Activated naive CD4-positive, alpha-beta T cell treated with Interleukin-2 at 50 U/mL for 16 hours (primary cell): Measurements from ENCODE around the gene LPAR2.
A peak's percentile ranks its signal among the peaks of the same experiment; 100 is the strongest.
"Not testable (repeated sequence)": the region's sequence is repeated elsewhere in the genome, so short reads cannot be mapped to it uniquely, and the experiment has no call there.

ENCODE experiments used
- DNase-seq: peaks from one replicate; pipeline ENCODE4 v3.0.0-alpha.2; 2020

Gene LPAR2

DNA sequence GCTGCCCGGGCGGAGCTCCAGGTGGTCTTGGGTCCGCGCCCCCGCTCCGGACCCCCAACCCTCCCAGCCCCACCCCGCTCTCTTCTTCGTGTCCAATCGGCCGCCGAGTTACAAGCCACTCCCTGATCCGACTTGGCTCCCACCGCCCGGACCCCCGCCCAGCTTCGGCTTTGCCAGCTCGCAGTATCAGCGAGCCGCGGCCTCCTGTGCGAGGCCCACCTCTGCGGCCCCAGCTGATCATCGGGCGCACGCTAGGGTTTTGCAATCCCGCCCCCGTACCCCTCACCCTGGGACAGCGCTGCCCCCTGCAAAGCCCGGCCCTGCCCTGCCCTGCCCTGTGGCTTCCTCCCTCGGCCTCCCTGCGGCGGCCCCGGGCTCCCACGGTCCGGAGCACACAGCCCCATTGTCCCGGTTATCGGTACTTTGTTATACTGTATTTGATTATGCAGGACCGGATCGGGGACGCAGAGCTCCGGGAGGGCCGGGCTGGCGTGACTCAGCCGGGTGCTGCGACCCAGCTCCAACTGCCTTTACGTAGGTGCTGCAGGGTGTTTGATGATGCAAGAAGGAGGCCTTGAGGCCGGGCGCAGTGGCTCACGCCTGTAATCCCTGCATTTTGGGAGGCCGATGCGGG, 598 bp upstream of the LPAR2 start:
- DNase-seq: peak; percentile 53

DNA sequence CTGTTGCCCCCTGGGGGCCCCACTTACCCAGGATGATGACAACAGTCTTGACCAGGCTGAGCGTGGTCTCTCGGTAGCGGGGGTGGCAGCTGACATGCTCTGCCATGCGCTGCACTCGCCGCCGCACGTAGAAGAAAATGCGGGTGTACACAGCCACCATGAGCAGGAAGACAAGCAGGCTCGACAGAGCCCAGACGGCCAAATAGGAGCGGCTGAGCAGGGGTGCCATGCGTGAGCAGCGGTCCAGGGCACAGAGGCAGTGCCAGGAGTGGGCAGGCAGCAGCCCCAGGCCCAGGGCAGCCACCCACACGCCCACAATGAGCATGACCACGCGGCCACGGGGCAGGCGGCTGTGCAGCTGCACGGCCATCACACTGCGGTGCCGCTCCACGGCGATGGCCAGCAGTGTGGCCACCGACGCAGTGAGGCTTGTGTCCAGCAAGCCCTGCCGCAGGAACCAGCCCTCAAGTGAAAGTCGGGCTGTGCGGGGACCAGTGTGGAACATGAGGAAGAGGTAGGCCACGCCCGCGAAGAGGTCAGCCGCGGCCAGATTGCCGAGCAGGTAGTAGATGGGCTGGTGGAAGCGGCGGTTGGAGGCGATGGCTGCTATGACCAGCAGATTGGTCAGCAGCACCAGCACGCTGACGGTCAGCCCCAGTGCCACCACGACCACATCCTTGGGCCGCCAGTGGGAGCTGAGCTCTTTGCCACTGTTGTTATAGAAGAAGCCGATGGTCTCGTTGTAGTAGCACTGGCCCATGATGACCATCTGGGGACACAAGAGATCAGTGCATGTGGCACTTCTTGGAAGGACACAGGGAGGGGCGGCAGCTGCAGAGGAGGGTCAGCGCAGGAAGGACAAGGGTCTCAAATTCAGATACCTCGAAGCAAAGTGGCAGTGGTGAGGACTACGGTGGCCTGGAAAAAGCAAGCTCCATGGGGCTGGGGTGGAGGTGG, 1.2 kb downstream of the LPAR2 start:
- no peak for DNase-seq

DNA sequence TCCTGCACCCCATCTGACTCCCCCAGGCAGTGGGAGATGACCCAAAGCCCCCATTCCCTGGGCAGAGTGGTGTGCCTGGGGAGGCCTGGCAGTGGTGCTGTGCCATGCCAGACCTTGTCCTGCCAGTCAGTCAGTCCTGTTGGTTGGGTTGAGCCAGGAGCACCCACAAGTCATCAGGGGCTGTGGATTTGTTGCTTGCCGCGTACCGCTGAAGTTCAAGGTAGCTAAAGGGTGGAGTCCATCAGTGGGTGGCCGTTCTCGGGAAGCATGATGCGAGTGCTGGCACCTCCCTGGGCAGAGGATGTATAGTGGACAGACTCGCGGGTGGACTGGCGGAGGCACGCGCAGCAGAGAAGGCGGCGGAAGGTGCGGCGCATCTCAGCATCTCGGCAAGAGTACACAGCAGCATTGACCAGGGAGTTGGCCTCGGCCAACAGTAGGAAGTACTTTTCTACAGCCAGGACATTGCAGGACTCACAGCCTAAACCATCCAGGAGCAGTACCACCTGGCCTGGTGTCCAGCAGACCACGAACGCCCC, 3.9 kb downstream of the LPAR2 start:
- no peak for DNase-seq

DNA sequence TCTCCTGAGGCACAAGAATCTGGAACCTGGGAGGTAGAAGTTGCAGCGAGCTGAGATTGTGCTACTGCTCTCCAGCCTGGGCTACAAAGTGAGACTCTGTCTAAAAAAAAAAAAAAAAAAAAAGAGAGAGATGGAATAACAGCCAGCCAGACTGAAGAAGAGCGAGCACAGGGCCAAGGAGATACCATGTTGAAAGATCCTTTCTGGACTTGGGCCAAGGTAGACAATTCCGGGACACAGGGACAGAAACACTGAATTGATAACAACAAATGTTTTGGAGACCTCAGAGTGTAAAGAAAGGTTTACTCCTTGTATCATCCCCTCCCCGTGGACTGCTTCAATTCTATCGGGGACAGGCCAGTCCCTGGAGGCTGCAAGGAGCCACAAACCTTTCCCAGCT, 4.6 kb downstream of the LPAR2 start:
- DNase-seq: no peak

DNA sequence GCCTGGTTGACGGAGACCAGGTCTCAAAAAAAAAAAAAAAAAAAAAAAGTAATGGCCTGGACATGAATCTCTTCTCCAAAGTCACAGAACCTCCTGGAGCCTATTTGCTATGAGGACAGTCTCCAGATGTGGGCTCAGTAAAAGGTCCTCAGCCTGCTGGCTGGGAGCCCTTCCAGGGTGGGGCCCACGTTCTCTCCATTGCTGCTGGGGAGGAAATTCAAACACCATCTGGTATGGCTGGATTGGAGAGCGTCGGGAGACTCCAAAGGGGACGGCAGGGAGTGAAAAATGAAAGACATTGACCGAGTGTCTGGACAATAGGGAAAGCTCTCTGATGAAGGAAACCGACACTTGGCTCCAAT, 8.2 kb downstream of the LPAR2 start:
- no peak for DNase-seq

DNA sequence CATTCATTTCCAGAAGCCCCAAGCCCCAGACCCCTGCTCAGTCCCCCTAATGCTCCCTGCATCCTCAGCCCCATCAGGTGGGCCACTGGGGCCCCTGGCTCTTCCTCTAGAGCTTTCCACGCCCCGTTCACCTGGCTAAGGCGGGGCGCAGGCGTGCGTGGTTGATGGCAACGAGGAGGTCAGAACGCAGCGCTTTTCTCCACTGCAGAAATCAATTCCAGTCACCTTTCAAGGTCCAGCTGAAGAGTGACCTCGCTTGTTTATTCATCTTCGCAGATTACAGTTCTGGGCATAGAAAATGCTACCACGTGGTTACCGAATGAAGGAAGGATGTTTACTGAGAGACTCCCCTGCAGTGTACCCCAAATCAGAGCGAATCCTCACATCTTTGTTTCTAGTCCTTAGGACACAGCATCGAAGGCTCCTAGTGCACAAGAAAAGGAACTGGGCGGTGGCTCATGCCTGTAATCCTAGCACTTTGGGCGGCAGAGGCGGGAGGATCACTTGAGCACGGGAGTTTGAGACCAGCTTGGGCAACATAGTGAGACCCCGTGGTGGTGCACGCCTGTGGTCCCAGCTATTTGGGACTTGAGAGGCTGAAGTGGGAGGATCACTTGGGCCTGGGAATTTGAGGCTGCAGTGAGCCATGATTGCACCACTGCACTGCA, 8.7 kb downstream of the LPAR2 start:
- no peak for DNase-seq

DNA sequence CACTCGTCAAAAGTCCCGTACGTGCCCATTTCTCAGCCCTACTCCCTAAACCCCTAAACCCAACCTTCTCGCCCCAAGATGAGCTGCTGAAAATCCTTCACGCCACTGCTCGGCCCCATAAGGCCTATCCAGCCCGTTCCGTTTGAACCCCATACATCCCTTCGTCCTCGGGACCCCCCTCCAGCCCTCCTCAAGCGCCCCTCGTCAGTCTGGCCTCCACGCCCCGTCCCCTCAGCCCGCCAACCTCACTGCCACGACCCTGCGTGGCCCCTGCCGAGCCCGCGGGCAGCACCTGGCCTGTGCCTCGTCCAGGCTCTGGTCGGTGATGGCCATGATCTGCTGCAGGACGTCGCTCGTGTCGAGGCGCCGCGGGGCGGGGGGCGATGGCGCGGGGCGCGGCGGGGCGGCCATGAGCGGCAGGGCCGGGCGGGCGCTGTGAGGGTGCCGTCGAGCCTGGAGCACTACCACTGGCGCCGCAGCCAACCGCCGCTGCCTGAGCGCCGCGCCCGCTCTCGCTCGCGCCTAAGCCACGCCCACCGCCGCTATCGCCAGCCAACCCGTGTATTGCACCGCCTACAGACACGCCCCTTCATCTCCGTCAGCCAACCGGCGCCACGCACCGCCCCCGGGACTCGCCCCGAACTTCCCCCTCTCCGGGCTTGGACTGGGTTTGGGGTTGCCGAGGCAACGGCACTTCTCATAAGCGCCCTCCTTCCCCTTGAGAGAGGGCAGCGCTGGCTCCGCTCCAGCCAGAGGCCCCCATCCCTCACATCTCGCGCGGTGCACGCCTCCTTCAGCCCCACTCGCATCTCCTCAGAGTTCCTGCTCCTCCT, 9.6 kb downstream of the LPAR2 start, which contains the start of gene PBX4:
Gene PBX4 (minus strand): TSS at position 469 of the 833 bp plus-strand sequence. CDS start 58 bp downstream, at position 411.
- DNase-seq: peak; percentile 99

DNA sequence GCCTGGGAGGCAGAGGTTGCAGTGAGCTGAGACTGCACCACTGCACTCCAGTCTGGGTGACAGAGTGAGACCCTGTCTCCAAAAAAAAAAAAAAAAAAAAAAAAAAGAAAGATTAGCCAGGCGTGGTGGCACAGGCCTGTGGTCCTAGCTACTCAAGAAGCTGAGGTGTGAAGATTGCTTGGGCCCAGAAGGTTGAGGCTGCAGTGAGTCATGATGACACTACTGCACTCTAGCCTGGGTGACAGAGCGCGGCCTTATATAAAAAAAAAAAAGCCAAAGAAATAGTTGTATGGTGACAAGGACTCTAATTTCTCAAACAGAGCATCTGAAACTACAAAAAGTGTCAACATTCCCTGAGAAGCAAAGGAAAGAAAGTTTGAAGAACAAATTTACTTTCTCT, 12.9 kb downstream of the LPAR2 start:
- peak; percentile 48 for DNase-seq

DNA sequence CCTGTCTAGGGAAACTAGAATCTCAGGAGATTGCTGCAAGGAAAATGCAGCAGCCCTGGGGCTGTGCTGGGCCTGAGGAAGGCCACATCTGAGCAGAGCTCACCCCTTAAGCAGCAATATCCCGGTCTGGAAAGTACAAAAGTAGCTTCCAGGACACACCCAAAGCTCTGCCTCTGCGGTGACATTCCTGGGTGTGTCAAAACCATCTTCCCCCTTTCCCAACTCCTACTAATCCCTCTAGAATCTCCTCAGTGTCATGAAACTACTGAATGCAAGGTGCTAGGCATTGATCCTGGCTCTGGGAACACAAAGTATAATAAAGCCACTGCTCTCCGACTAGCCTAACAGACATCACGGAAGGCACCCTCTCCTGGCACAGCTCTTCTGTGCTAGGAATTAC, 14.5 kb downstream of the LPAR2 start:
- no peak for DNase-seq

DNA sequence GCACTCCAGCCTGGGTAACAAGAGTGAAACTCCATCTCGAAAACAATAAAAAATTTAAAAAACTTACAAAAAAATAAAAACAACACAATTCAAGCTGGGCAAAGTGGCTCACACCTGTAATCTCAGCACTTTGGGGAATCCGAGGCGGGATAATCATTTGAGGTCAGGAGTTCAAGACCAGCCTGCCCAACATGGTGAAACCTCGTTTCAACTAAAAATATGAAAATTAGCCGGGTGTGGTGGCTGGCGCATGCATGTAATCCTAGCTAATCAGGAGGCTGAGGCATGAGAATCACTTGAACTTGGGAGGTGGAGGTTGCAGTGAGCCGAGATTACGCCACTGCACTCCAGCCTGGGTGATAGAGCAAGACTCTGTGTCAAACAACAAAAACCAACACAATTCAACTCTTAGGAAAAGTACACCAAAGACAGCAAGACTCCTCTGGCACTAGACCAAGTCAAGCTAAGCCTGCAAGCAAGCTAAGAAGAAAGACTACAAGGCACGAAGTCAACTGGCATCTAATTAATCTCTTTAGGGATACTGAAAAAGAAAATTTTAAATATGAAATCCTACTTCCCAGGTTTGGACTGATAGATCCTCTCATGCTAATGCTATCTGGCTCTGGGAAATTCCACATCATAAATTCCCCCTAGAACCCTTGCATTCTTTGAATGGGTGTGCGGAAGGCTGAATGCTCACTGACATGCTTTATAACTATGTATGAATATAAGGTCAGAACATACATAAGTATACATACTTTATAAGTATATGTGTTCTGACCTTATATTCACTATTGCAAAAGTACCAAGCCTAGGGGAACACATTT, 17.4 kb downstream of the LPAR2 start:
- no peak for DNase-seq

DNA sequence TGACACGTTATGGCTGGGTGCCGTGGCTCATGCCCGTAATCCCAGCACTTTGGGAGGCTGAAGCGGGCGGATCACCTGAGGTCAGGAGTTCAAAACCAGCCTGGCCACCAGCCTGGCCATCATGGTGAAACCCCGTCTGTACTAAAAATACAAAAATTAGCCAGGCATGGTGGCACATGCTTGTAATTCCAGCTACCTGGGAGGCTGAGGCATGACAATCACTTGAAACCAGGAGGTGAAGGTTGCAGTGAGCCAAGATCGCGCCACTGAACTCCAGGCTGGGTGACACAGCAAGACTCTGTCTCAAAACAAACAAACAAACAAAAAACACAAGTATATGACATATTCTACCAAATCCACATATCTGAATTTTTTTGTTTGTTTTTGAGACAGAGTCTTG, 21.3 kb downstream of the LPAR2 start:
- not testable (repeated sequence) for DNase-seq

DNA sequence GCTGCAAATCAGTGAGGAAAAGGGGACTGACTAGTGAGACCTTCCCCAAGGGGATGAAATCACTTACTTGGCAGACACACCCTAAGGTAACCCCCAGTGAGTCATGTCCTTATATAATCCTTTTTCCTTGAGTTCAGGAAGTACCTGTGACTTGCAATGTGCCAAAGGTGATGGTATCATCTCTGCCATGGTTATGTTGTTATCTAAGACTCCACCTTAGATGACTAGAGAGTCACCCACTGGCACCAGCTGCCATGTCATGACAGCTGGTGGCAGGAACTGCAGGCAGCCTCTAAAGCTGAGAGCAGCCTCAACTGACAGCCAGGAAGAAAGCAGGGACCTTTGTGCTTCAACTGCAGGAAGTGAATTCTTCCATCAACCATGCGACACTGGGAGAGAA, 22.0 kb downstream of the LPAR2 start:
- peak; percentile 42 for DNase-seq

DNA sequence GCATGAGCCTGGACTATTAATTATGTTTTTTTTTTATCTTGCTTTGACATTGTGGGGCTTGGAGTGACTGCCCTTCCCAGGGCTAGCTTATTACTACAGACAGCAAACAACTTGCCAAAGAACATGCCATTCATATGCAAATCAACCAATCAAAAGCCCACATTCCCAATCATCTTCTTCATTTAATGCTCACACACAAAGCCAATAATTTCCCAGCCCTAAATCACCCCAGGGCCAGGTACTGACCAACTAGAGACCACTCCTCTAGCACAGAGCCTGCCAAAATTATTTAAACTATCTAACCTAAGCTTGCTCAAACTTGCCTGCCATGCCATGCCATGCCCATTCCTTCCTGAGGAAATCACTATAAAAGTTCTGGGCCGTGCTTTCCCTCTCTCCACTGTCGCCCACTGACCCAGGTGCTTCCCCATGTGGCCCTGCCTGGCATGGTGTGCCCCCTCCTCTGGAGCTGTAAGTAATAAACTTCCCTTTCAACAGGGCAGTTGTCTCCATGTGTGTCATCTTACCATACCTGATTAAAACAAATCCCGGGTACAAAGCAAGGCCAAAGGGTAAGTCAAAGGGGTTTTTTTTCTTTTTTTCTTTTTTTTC, 25.2 kb downstream of the LPAR2 start:
- DNase-seq: no peak

DNA sequence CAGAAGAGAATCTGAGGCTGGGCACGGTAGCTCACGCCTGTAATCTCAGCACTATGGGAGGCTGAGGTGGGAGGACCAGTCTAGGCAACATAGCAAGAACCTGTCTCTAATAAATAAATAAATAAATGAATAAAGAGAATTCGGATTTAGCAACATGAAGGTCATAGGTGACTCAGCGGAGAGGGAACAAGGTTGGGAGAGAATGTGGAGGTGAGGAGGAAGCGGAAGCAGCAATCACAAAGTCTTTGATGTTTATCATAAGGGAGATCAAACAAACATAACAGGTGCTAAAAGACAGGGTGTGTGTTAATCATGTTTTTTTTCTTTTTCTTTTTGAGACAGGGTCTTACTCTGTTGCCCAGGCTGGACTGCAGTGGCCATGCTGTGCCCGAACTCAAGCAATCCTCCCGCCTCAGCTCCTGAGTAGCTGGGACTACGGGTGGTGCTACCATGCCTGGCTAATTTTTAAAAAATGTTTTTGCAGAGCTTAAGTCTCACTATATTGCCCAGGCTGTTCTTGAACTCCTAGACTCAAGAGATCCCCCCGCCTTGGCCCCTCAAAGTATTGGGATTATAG, 25.8 kb downstream of the LPAR2 start:
- peak; percentile 26 for DNase-seq

DNA sequence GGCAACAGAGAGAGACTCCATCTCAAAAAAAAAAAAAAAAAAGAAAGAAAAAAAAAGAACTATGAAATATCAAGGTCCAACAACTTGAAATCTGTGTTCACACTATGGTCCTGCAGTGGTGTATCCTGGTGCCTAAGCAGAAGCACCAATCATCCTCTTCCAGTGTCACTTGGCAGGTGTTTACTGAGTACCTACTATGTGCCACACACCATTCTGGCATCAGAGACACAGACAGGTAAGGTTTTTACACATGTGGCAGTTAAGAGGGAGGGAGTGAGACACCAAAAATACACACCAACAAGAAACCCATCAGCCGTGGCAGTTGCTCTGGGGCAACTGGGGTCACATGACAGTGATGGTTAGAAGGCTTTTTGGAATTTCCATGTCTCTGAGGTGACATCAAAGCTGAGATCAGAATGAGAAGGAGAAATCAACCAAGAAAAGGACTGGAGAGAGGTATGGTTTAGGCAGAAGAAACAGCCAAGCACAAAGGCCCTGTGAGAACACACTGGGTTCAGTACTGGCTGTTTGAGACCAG, 27.2 kb downstream of the LPAR2 start:
- DNase-seq: no peak

DNA sequence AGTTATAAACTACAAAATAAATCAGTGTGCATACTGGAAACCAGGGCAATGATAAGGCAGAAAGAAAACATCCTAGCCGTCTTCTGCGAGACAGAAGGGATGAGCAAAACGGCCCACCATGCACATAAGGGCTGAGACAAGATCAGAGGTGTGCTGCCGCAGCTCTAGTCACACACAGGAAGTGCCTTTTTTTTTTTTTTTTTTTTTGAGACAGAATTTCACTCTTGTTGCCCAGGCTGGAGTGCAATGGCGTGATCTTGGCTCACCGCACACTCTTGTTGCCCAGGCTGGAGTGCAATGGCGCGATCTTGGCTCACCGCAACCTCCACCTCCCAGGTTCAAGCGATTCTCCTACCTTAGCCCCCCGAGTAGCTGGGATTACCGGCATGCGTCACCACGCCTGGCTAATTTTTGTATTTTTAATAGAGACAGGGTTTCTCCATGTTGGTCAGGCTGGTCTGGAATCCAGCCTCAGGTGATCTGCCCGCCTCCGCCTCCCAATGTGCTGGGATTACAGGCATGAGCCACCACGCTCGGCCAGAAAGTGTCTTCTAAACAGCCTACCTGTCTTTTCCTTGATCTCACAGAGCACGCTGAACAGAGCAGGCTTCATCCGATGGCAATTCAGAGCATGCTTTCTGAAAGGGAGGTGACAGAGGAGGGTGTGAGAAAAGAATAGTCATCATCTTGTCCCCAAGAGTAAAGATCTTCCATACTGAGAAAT, 29.1 kb downstream of the LPAR2 start:
- DNase-seq: peak; percentile 63

DNA sequence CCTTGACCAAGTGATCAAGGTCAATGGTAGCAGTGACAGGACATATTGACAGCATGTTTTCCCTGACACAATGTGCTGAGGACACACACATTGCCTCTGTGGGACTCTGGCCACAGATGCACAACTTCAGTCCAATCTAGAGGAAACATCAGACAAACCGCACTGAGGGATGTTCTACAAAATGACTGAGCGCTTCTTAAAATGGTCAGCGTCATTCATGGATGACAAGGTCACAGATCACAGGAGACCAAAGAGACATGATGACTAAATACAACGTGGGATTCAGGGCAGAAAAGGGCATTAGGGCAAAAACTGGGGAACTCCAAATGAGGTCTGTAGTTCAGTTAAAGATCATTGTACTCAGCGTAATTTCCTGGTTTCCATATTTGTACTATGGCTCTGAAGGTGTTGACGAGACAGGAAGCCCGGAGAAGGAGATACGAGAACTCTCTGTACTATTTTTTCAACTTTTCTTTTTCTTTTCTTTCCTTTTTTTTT, 30.2 kb downstream of the LPAR2 start:
- DNase-seq: peak; percentile 58

DNA sequence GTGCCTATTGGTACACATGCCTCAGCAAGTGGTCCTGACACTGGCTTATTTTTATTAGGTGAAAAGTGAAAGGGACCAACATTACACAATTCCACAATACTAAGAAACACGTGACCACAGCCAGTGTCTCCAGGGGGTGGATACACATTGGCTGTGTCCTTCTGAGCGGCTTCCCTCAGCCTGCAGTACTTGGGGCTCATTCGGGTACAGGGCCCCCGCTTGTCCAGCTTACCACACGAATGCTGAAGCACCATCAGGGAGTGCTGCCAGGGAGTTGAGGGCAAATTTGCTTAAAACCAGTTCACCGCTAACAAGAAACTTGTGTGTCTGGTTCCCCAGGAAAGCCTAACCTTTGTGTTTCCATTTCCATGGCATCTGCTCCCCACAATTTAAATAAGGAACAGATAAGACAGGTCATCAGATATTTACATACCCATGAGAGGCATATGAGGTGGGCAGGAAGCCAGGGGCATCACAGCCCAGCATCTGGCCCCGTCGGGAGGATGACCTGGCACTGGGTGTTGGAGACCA, 32.8 kb downstream of the LPAR2 start:
- DNase-seq: no peak

DNA sequence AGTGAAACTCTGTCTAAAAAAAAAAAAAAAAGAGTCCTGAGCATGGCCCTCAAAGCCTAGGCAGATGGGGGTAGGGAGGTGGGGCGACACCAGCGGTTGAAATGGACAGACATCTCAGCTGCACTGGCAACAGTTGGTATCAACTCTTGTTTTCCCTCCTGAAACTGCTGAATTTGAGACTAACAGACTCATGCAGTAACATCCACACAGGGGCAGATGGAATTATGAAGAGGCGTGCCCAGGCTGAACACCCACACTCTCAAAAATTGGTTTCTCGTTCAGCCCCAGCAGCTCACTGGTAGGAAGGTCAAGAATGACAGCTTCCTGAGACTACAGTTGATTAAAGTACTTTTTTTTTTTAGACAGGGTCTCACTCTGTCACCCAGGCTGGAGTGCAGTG, 33.6 kb downstream of the LPAR2 start:
- DNase-seq: no peak
